Smooth muscle cell (in vitro differentiated cells): Measurements from ENCODE around the gene CRACDL. TPM values are rescaled to one million over a fixed set of nuclear protein-coding genes. Genes with fewer than 3 reads are reported as not detected.

Experiments
- DNase-seq: peaks from one replicate; lab custom pipeline; 2025; ENCODE audit not compliant: unreplicated experiment; lab: John Stamatoyannopoulos, UW
- H2AFZ ChIP-seq: fragments of 200-600 bp; sonication (generic); 2 replicates; pipeline ENCODE4 v1.6.0; 2016; ENCODE audit warnings: antibody characterized with exemption, low read depth, mild to moderate bottlenecking
- H3F3A ChIP-seq: fragments of 200-600 bp; sonication (generic); 2 replicates; pipeline ENCODE4 v1.6.0; 2017; ENCODE audit warnings: antibody characterized with exemption, low read depth
- H3K27ac ChIP-seq: fragments of 200-600 bp; sonication (generic); 2 replicates; pipeline ENCODE4 v1.5.1; 2016; ENCODE audit warnings: low read depth, mild to moderate bottlenecking
- H3K27me3 ChIP-seq: fragments of 200-600 bp; sonication (generic); 2 replicates; pipeline ENCODE4 v1.6.1; 2016; ENCODE audit warnings: low read depth, mild to moderate bottlenecking
- H3K36me3 ChIP-seq: fragments of 200-600 bp; sonication (generic); 2 replicates; pipeline ENCODE4 v1.5.1; 2016; ENCODE audit warnings: low read depth
- H3K4me1 ChIP-seq: fragments of 200-600 bp; sonication (generic); 2 replicates; pipeline ENCODE4 v1.5.1; 2016; ENCODE audit warnings: low read depth
- H3K4me2 ChIP-seq: fragments of 200-600 bp; sonication (generic); 2 replicates; pipeline ENCODE4 v1.6.0; 2016; ENCODE audit warnings: mild to moderate bottlenecking
- H3K4me3 ChIP-seq: fragments of 200-600 bp; sonication (generic); 2 replicates; pipeline ENCODE4 v1.5.1; 2016; ENCODE audit warnings: mild to moderate bottlenecking
- H3K79me2 ChIP-seq: fragments of 200-600 bp; sonication (generic); 2 replicates; pipeline ENCODE4 v1.6.0; 2016; ENCODE audit warnings: low read depth, mild to moderate bottlenecking
- H3K9ac ChIP-seq: fragments of 200-600 bp; sonication (generic); 2 replicates; pipeline ENCODE4 v1.6.0; 2016; ENCODE audit warnings: low read depth
- H3K9me3 ChIP-seq: fragments of 200-600 bp; sonication (generic); replicated peaks from 2 replicates; pipeline ENCODE4 v1.5.1; 2016; ENCODE audit warnings: low read depth
- H4K20me1 ChIP-seq: fragments of 200-600 bp; sonication (generic); 2 replicates; pipeline ENCODE4 v1.6.0; 2016; ENCODE audit warnings: low read depth
- CTCF ChIP-seq: fragments of 200-600 bp; sonication (generic); IDR thresholded peaks from 2 replicates; pipeline ENCODE4 v1.5.1; 2017; ENCODE audit warnings: borderline replicate concordance, mild to moderate bottlenecking, antibody characterized with exemption; ENCODE audit not compliant: insufficient read depth, poor library complexity, severe bottlenecking
- WGBS: methylation state at CpG from one replicate; pipeline ENCODE4 v1.1.7; 2016; ENCODE audit warnings: low lambda C conversion rate; 5-methylcytosine and 5-hydroxymethylcytosine counted together
- polyA plus RNA-seq: library from polyadenylated mRNA; unstranded; fragments of >200 nt; fragmentation: Nextera tagmentation; extraction: Ambion mirVana; gene quantifications from 2 replicates; pipeline ENCODE4 v1.2.1, GENCODE V29; 2016
- total RNA-seq: library from RNA; depleted of rRNA; stranded (reverse); fragments of >200 nt; gene quantifications from 2 replicates; pipeline ENCODE4 v1.2.3, GENCODE V29; 2014

Gene CRACDL
- total and polyA plus RNA-seq, 2 experiments from 2014 or later = 0.72 to 2.2 TPM

GRCh38 chr2:98937906-98938305 is 1.9 kb upstream of the CRACDL start:
- H3K9me3 ChIP-seq = no peaks in the 10 kb centered on the region
- H3K4me3 ChIP-seq = no peak overlapping the region
- no peak overlapping the region for H2AFZ ChIP-seq
- H3K4me1 ChIP-seq = peaks cover 5% of the 10 kb centered on the region
- peak overlapping the region; percentile 96 for H3K4me2 ChIP-seq
- no peaks in the 10 kb centered on the region for H3K79me2 ChIP-seq
- WGBS = 30% methylated on average over 2 of the region's 2 CpGs
- H3K36me3 ChIP-seq = no peaks in the 10 kb centered on the region
- H4K20me1 ChIP-seq = no peaks in the 10 kb centered on the region
- no peak for DNase-seq
- peak overlapping the region; percentile 32 for H3K27ac ChIP-seq
- no peaks in the 10 kb centered on the region for H3F3A ChIP-seq
- no peak overlapping the region for H3K9ac ChIP-seq
- peaks cover 40% of the 10 kb centered on the region for H3K27me3 ChIP-seq
- TF ChIP-seq CTCF = no peak

- no peak overlapping the region for H3K27ac ChIP-seq
- peaks cover 40% of the 10 kb centered on the region for H3K27me3 ChIP-seq
- peaks cover 5% of the 10 kb centered on the region for H3K4me1 ChIP-seq
- H3K9me3 ChIP-seq = no peaks in the 10 kb centered on the region
- TF ChIP-seq CTCF = peak; percentile 11
- H3K4me3 ChIP-seq = peak overlapping the region; percentile 55
- peak overlapping the region; percentile 69 for H2AFZ ChIP-seq
- H4K20me1 ChIP-seq = no peaks in the 10 kb centered on the region
- no peaks in the 10 kb centered on the region for H3K36me3 ChIP-seq
- no peaks in the 10 kb centered on the region for H3K79me2 ChIP-seq
- peak overlapping the region; percentile 34 for H3K9ac ChIP-seq
- peak overlapping the region; percentile 96 for H3K4me2 ChIP-seq
- 5% methylated on average over 76 of the region's 100 CpGs for WGBS
- DNase-seq = no peak
- no peaks in the 10 kb centered on the region for H3F3A ChIP-seq
These were observed 627 bp upstream of the CRACDL start for GRCh38 chr2:98936353-98937351.

- H2AFZ ChIP-seq = no peak overlapping the region
- H3K9ac ChIP-seq = no peak overlapping the region
- no peaks in the 10 kb centered on the region for H3K9me3 ChIP-seq
- peak overlapping the region; percentile 55 for H3K4me3 ChIP-seq
- H3K4me1 ChIP-seq = peaks cover 5% of the 10 kb centered on the region
- no peak overlapping the region for H3K27ac ChIP-seq
- WGBS = 35% methylated on average over 15 of the region's 19 CpGs
- DNase-seq = no peak
- no peaks in the 10 kb centered on the region for H3F3A ChIP-seq
- H3K4me2 ChIP-seq = peak overlapping the region; percentile 96
- TF ChIP-seq CTCF = no peak
- no peaks in the 10 kb centered on the region for H3K36me3 ChIP-seq
- H3K27me3 ChIP-seq = peaks cover 40% of the 10 kb centered on the region
- no peaks in the 10 kb centered on the region for H3K79me2 ChIP-seq
- no peaks in the 10 kb centered on the region for H4K20me1 ChIP-seq
These were observed 784 bp downstream of the CRACDL start for GRCh38 chr2:98935111-98935770.
